H1 (cell line): ENCODE results near the gene KRT85. TPM values are rescaled to one million over a fixed set of nuclear protein-coding genes. Genes with fewer than 3 reads are reported as not detected.

Experiments used
- CTCF ChIA-PET: fragments of 300-600 bp; sonication (Branson Sonifier 250); formaldehyde crosslinking; loops from one replicate; lab custom pipeline; 2021; ENCODE audit not compliant: partially characterized antibody; lab: Charles Lee
- POLR2A ChIA-PET: fragments of 300-600 bp; sonication (Branson Sonifier 250); formaldehyde crosslinking; loops from one replicate; lab custom pipeline; 2021; ENCODE audit warnings: inconsistent platforms; ENCODE audit not compliant: partially characterized antibody; lab: Charles Lee
- DNase-seq, 2 experiments: peaks; one replicate each; pipeline versions ENCODE4 v3.0.0 to v3.0.0-alpha.2; 2010 to 2022; ENCODE audit warnings: low spot score in 2 of 2, low read depth in 1 of 2, mixed read lengths in 1 of 2
- FAIRE-seq: peaks from 2 replicates; lab custom pipeline; 2011; peaks lifted over from hg19 to GRCh38; lab: Jason Lieb, UNC
- H2AFZ ChIP-seq: 2 replicates; pipeline ENCODE4 v1.8.1; 2012; ENCODE audit warnings: low read length, inconsistent platforms
- H2AK5ac ChIP-seq: 2 replicates; pipeline ENCODE4 v1.6.1; 2013; ENCODE audit warnings: low read depth, low read length
- H2BK120ac ChIP-seq: replicated peaks from 2 replicates; pipeline ENCODE3; 2013; ENCODE audit warnings: low read depth, low read length, inconsistent platforms
- H2BK12ac ChIP-seq: 2 replicates; pipeline ENCODE4 v1.6.1; 2013; ENCODE audit warnings: low read depth, low read length
- H2BK15ac ChIP-seq: 2 replicates; pipeline ENCODE4 v1.6.1; 2013; ENCODE audit warnings: low read length
- H2BK20ac ChIP-seq: 2 replicates; pipeline ENCODE4 v1.6.1; 2013; ENCODE audit warnings: low read length
- H2BK5ac ChIP-seq: 2 replicates; pipeline ENCODE4 v1.6.1; 2013; ENCODE audit warnings: low read depth, low read length
- H3K14ac ChIP-seq: 2 replicates; pipeline ENCODE4 v1.6.1; 2013; ENCODE audit warnings: inconsistent platforms; ENCODE audit not compliant: insufficient read length
- H3K18ac ChIP-seq: 2 replicates; pipeline ENCODE4 v1.6.1; 2013; ENCODE audit warnings: low read length; ENCODE audit errors: extremely low read depth
- H3K23ac ChIP-seq: 2 replicates; pipeline ENCODE4 v1.6.1; 2013; ENCODE audit warnings: inconsistent platforms; ENCODE audit not compliant: insufficient read length
- H3K23me2 ChIP-seq: 2 replicates; pipeline ENCODE4 v1.6.1; 2013; ENCODE audit warnings: low read depth, low read length
- H3K27ac ChIP-seq: 2 replicates; pipeline ENCODE4 v1.6.1; 2011; ENCODE audit warnings: low read depth, low read length, inconsistent platforms
- H3K27me3 ChIP-seq, 4 experiments: replicated peaks in 1 of 4; 1 replicate in 1 of 4; 2 replicates in 3 of 4; pipeline versions ENCODE4 v1.6.1 to v1.8.1; 2011 to 2013; ENCODE audit warnings: low read length in 3 of 4, mild to moderate bottlenecking in 3 of 4, inconsistent platforms in 2 of 4, mixed read lengths in 2 of 4, moderate library complexity in 1 of 4; ENCODE audit not compliant: control insufficient read depth in 3 of 4, insufficient read depth in 3 of 4; ENCODE audit errors: extremely low read depth in 1 of 4
- H3K36me3 ChIP-seq, 4 experiments: 2 replicates each; pipeline versions ENCODE4 v1.6.1 to v1.8.1; 2011 to 2013; ENCODE audit warnings: mild to moderate bottlenecking in 4 of 4, low read length in 3 of 4, moderate library complexity in 2 of 4, control low read depth in 1 of 4, inconsistent platforms in 1 of 4; ENCODE audit not compliant: insufficient read depth in 4 of 4, control insufficient read depth in 2 of 4
- H3K4ac ChIP-seq: replicated peaks from 2 replicates; pipeline ENCODE3; 2013; ENCODE audit warnings: low read length, low read depth, mixed read lengths, inconsistent platforms; ENCODE audit not compliant: insufficient read length
- H3K4me1 ChIP-seq, 4 experiments: replicated peaks in 1 of 4; 1 replicate in 1 of 4; 2 replicates in 3 of 4; pipeline versions ENCODE4 v1.6.1 to v1.8.1; 2011 to 2013; ENCODE audit warnings: low read length in 3 of 4, inconsistent platforms in 2 of 4, mixed read lengths in 1 of 4; ENCODE audit not compliant: insufficient read depth in 4 of 4, control insufficient read depth in 3 of 4
- H3K4me2 ChIP-seq, 2 experiments: 2 replicates each; pipeline versions ENCODE4 v1.6.1 to v1.8.1; 2011 to 2013; ENCODE audit warnings: low read depth in 2 of 2, low read length in 2 of 2, control low read depth in 1 of 2, inconsistent platforms in 1 of 2, mild to moderate bottlenecking in 1 of 2; ENCODE audit not compliant: insufficient read depth in 1 of 2
- H3K4me3 ChIP-seq, 4 experiments: fragments of 200-600, 300-600 bp in 1 of 4; sonication (generic), shearing (Covaris generic), sonication (Bioruptor Twin) in 1 of 4; 2 replicates each; pipeline versions ENCODE4 v1.5.1 to v1.8.1; 2011 to 2016; ENCODE audit warnings: low read length in 4 of 4, low read depth in 3 of 4, control low read depth in 2 of 4, inconsistent platforms in 2 of 4, mild to moderate bottlenecking in 2 of 4, mixed read lengths in 1 of 4, moderate library complexity in 1 of 4; ENCODE audit not compliant: insufficient read depth in 2 of 4; ENCODE audit errors: extremely low read depth in 1 of 4
- H3K56ac ChIP-seq: replicated peaks from 2 replicates; pipeline ENCODE3; 2013; ENCODE audit warnings: low read depth, mild to moderate bottlenecking, mixed read lengths, low read length, inconsistent platforms; ENCODE audit not compliant: insufficient read length
- H3K79me1 ChIP-seq: 2 replicates; pipeline ENCODE4 v1.6.1; 2013; ENCODE audit warnings: low read depth, low read length, control low read depth
- H3K79me2 ChIP-seq, 2 experiments: 2 replicates each; pipeline versions ENCODE4 v1.6.1 to v1.8.1; 2012 to 2013; ENCODE audit warnings: low read length in 2 of 2, mild to moderate bottlenecking in 2 of 2, inconsistent platforms in 1 of 2; ENCODE audit not compliant: insufficient read depth in 2 of 2, control insufficient read depth in 1 of 2
- H3K9ac ChIP-seq, 4 experiments: replicated peaks in 1 of 4; 1 replicate in 1 of 4; 2 replicates in 3 of 4; pipeline versions ENCODE4 v1.6.1 to v1.8.1; 2011 to 2013; ENCODE audit warnings: low read depth in 3 of 4, low read length in 3 of 4, control low read depth in 2 of 4, mild to moderate bottlenecking in 2 of 4, moderate library complexity in 2 of 4, inconsistent platforms in 1 of 4; ENCODE audit errors: extremely low read depth in 1 of 4
- H3K9me3 ChIP-seq, 2 experiments: 2 replicates each; pipeline versions ENCODE4 v1.6.1 to v1.8.1; 2012 to 2013; ENCODE audit warnings: mild to moderate bottlenecking in 2 of 2, moderate library complexity in 2 of 2, control low read depth in 1 of 2, inconsistent platforms in 1 of 2, low read depth in 1 of 2, low read length in 1 of 2, mixed read lengths in 1 of 2; ENCODE audit not compliant: insufficient read depth in 2 of 2
- H4K20me1 ChIP-seq, 2 experiments: replicated peaks in 1 of 2; 2 replicates each; pipeline versions ENCODE3 to v1.8.1; 2011 to 2013; ENCODE audit warnings: inconsistent platforms in 2 of 2, low read length in 2 of 2, mild to moderate bottlenecking in 1 of 2; ENCODE audit not compliant: insufficient read depth in 2 of 2, control insufficient read depth in 1 of 2
- H4K5ac ChIP-seq: 2 replicates; pipeline ENCODE4 v1.6.1; 2013; ENCODE audit warnings: low read length, low read depth, mixed read lengths, inconsistent platforms; ENCODE audit not compliant: insufficient read length
- H4K8ac ChIP-seq: 2 replicates; pipeline ENCODE4 v1.8.0; 2013; ENCODE audit warnings: mild to moderate bottlenecking, moderate library complexity, low read length, inconsistent platforms; ENCODE audit not compliant: insufficient read depth; ENCODE audit errors: extremely low read depth
- H4K91ac ChIP-seq: replicated peaks from 2 replicates; pipeline ENCODE3; 2013; ENCODE audit warnings: low read length, mixed read lengths, inconsistent platforms; ENCODE audit not compliant: insufficient read length
- CBX8 ChIP-seq: fragments of 300-800, 300-1000 bp; sonication (generic); IDR thresholded peaks from 2 replicates; pipeline ENCODE4 v1.7.1; 2016; ENCODE audit warnings: low read depth, low read length, borderline replicate concordance
- CHD1 ChIP-seq: IDR thresholded peaks from 2 replicates; pipeline ENCODE4 v1.6.1; 2012; ENCODE audit warnings: low read depth, low read length, improper control_type of control experiment
- CHD2 ChIP-seq: IDR thresholded peaks from 2 replicates; pipeline ENCODE4 v1.6.1; 2012; ENCODE audit warnings: low read length, improper control_type of control experiment
- CREB1 ChIP-seq: IDR thresholded peaks from 2 replicates; pipeline ENCODE4 v1.6.1; 2012; ENCODE audit warnings: inconsistent platforms
- CTCF ChIP-seq, 3 experiments: IDR thresholded peaks; 1 replicate in 2 of 3; 2 replicates in 1 of 3; pipeline versions ENCODE4 v1.5.1 to v1.6.1; 2011; ENCODE audit warnings: low read length in 3 of 3, mild to moderate bottlenecking in 3 of 3, inconsistent platforms in 2 of 3, low read depth in 1 of 3, moderate library complexity in 1 of 3; ENCODE audit not compliant: insufficient read depth in 1 of 3; ENCODE audit errors: control extremely low read depth in 1 of 3
- RAD21 ChIP-seq, 2 experiments: IDR thresholded peaks in 1 of 2; conservative IDR thresholded peaks in 1 of 2; 2 replicates each; pipeline ENCODE4 v1.6.1; 2011; ENCODE audit warnings: low read depth in 2 of 2, low read length in 2 of 2, improper control_type of control experiment in 1 of 2, inconsistent platforms in 1 of 2, mild to moderate bottlenecking in 1 of 2, moderate library complexity in 1 of 2
- RXRA ChIP-seq: IDR thresholded peaks from 2 replicates; pipeline ENCODE4 v1.6.1; 2011; ENCODE audit warnings: low read depth, mild to moderate bottlenecking, low read length, moderate library complexity; ENCODE audit not compliant: insufficient read depth
- TAF7 ChIP-seq: optimal IDR thresholded peaks from 2 replicates; pipeline ENCODE3; 2011; ENCODE audit warnings: low read depth, mild to moderate bottlenecking, inconsistent platforms, low read length, moderate library complexity, borderline replicate concordance
- WGBS, 2 experiments: shearing (Covaris generic) in 1 of 2; methylation state at CpG; one replicate each; pipeline versions ENCODE4 v1.1.6 to v1.1.7; 2013 to 2015; ENCODE audit warnings: low lambda C conversion rate in 2 of 2, mixed read lengths in 2 of 2, inconsistent platforms in 1 of 2, low coverage in 1 of 2, missing lambda C conversion rate in 1 of 2; ENCODE audit not compliant: insufficient replicate concordance in 2 of 2, insufficient coverage in 1 of 2, insufficient read length in 1 of 2; ENCODE audit errors: extremely low coverage in 1 of 2, missing lambda C conversion rate in 1 of 2; 5-methylcytosine and 5-hydroxymethylcytosine counted together
- polyA plus RNA-seq, 7 experiments: library from polyadenylated mRNA; depleted of rRNA in 3 of 7; stranded (reverse) in 5 of 7; unstranded in 2 of 7; fragments of >200 nt in 5 of 7; fragments of 200-250 nt in 2 of 7; gene quantifications; 1 replicate in 5 of 7; 2 replicates in 1 of 7; 4 replicates in 1 of 7; pipeline versions ENCODE4 v1.2.1 to v1.2.3, GENCODE V29; 2011 to 2013; ENCODE audit warnings: missing spikeins in 2 of 7, mixed read lengths in 2 of 7
- total RNA-seq: library from RNA; stranded (reverse); fragmentation: NEBNext Ultra II Directional; extraction: Animal tissue kit (Norgen Biotek cat#: 25700); gene quantifications from 2 replicates; pipeline ENCODE4 v1.2.1, GENCODE V29; 2021

The KRT85 gene
- total and polyA plus RNA-seq, 2 of the 8 experiments (the other 6 are each of a cell fraction or from before 2014, with no cell fraction given): not detected

- no peak overlapping the region for H2BK120ac ChIP-seq
- H2BK20ac ChIP-seq: no peak overlapping the region
- no peaks in the 10 kb centered on the region for H3K27me3 ChIP-seq
- no peak overlapping the region for H2BK15ac ChIP-seq
- H3K9me3 ChIP-seq: no peaks in the 10 kb centered on the region
- no peaks in the 10 kb centered on the region for H4K20me1 ChIP-seq
- no peak overlapping the region for H3K56ac ChIP-seq
- no peak overlapping the region for H3K18ac ChIP-seq
- no peak overlapping the region for H4K91ac ChIP-seq
- no peak overlapping the region for H4K5ac ChIP-seq
- no peaks in the 10 kb centered on the region for H3K23me2 ChIP-seq
- FAIRE-seq: peak; percentile 77
- H3K27ac ChIP-seq: no peak overlapping the region
- no peak overlapping the region for H3K9ac ChIP-seq
- H3K4ac ChIP-seq: no peak overlapping the region
- no peaks in the 10 kb centered on the region for H3K79me2 ChIP-seq
- H4K8ac ChIP-seq: no peak overlapping the region
- DNase-seq: peak; percentile 57 to 84
- ChIA-PET POLR2A (interaction anchor here (1.6 kb wide), 1 partner anchor 634 kb away, joined by 4 read pairs; the partner anchor contains the start of gene EIF4B), CTCF (interaction anchor here (0.6 to 8.6 kb wide), 66 partner anchors 10 to 607 kb away, joined by 3 to 105 read pairs (median 4); partner anchors contain the start of genes KRT74 and KRT84)
- H2BK12ac ChIP-seq: no peak overlapping the region
- H3K14ac ChIP-seq: no peak overlapping the region
- no peak overlapping the region for H3K23ac ChIP-seq
- no peak overlapping the region for H2AK5ac ChIP-seq
- no peaks in the 10 kb centered on the region for H3K36me3 ChIP-seq
- no peak overlapping the region for H2BK5ac ChIP-seq
- no peak overlapping the region for H2AFZ ChIP-seq
- no peak overlapping the region for H3K4me2 ChIP-seq
- WGBS, 2 experiments: 43% methylated on average over 10 of the region's 10 CpGs; no CpG with 5 or more reads in 1 of the 2 experiments
- no peaks in the 10 kb centered on the region for H3K79me1 ChIP-seq
- H3K4me3 ChIP-seq: no peak overlapping the region
- no peaks in the 10 kb centered on the region for H3K4me1 ChIP-seq
- TF ChIP-seq CBX8 (no peak), CREB1 (0 out of 2 replicates have a peak, but pooled peaks have one; percentile 21), CHD2 (no peak), TAF7 (no peak), CTCF (IDR thresholded peaks at IDR 0.05; ENCODE audit: control extremely low read depth in 1 of 3, insufficient read depth in 1 of 3, low read depth in 1 of 3, low read length in 3 of 3) (peak; percentile 79 to 96 (median 94)), CHD1 (no peak), RXRA (no peak), RAD21 (IDR thresholded peaks at IDR 0.05 in 1 of 2, conservative IDR thresholded peaks at IDR 0.05 in 1 of 2; ENCODE audit: low read depth in 2 of 2, low read length in 2 of 2) (peak; percentile 95 to 97)
Observed at GRCh38 chr12:52372216-52373154, 5.2 kb upstream of the KRT85 start.
